NCI-H446 (cell line): ENCODE data around the gene TCF12.
A peak's percentile ranks its signal among the peaks of the same experiment; 100 is the strongest.

Source experiments
- DNase-seq, 2 experiments: peaks; one replicate each; lab custom pipeline; 2025; lab: John Stamatoyannopoulos, UW

The TCF12 gene

DNA sequence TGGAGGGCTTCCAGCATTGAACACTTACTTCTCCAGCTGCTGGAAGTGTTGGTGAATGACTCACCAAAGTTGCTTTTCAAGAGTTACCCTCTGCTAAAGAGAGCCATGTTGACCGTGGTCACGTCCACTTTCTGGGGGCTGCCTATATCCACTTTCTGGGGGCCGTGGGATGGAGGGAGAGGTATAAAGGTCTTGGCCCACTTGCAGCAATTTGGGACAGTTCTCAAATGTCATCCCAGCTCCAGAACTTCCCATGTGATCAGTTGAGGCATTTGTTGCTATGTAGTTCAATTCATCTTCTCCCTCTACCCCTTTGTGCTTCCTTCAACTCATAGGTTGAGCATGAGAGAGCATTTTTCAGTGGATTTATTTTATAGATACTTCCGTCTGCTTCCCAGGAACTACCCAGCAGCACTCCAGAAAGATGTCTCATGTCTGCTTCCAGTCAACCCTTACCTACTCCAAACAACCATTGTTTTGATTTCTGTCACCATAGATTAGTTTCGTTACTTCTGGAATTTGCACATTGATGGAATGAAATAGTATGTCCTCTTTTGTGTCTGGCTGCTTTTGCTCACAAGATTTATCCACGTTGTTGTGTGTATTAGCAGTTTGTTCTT lies 130.6 kb downstream of the TCF12 start:
- no peak for DNase-seq

DNA sequence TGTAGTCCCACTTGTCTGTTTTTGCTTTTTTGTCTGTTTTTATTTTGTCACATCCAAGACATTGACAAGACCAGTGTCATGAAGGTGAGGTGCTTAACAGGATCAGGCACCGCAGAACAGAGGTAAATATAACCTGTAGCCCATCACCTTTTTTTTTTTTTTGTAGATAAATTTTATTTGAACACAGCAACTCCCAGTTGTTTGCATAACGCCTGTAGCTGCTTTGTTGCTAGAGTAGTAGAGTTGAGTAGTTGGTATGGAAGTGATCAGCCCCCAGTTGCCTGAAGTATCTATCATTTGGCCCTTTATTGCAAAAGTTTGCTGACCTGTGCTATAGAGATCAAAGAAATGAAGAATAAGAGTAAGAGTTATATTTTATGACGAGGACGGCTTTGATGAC lies 135.0 kb downstream of the TCF12 start:
- DNase-seq = no peak

DNA sequence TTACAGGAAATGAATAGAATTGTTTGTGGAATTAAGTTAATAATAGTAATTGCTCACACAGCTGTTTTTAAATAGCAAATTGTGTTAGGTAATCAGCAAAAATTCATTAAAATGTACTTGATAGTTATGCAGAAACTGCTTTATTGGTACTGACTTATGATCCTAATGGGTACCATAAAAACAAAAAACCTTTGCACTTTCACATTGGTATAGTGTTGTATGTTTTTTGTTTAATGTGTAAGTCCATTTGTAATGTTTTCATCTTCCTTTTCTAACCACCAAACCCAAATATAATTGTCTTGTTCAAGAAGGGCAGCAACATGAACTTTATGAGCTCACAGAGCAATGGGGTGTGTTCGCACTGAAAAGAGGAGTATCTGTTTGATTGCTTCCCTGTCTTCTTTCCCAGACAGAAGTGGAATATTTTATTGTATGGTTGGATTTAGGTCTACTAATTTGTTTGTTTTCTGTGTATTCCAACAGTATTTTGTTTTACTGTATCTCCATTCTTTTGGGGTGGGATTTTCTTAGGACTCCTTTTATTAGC lies 135.8 kb downstream of the TCF12 start:
- DNase-seq = no peak

DNA sequence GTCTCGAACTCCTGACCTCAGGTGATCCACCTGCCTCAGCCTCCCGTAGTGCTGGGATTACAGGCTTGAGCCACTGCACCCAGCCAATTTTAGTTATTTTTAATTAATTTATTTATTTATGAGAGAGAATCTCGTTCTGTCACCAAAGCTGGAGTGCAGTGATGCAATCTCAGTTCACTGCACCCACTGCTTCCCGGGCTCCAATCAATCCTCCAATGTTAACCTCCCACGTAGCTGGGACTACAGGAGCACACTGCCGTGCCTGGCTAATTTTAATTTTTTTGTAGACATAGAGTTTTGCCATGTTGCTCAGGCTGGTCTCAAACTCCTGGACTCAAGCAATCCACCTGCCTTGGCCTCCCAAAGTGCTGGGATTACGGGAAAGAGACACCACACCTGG lies 137.9 kb downstream of the TCF12 start:
- DNase-seq = no peak

DNA sequence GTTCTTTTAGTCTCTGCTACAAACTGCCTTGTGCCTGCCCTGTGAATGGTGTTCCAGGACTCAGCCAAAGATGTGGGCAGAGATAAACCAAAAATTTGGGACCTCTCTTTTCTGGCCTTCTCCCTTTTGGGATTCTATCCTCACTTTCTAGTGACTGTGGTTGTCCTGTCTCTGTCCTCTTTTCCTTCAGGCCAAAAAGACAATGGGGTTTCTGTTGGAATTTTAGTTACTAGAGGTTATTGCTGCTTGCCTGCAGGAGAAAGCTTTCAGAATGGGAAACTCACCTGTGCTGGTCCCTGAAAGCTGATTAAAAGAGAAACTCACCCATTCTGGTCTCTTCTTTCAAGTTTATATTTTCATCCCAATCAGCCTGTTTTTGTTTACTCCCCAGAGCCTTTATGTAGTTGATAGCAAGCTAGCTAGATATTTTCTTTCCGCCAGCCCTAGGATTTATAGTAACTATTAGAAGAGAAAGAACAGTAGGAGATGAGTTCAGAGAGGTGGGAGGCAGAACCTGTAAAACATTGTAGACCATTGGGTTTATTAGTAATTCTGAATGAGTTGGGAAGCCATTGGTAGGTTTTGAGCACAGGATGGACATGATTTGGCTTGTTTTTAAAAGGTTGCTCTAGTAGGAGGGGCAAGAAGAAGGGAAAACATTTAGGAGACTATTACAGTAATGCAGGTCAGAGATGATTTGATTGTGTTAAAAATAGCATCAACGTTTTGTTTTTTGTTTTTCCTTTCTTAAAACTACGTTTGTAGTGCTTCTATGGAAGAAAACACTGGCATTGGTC lies 138.9 kb downstream of the TCF12 start:
- DNase-seq = no peak

DNA sequence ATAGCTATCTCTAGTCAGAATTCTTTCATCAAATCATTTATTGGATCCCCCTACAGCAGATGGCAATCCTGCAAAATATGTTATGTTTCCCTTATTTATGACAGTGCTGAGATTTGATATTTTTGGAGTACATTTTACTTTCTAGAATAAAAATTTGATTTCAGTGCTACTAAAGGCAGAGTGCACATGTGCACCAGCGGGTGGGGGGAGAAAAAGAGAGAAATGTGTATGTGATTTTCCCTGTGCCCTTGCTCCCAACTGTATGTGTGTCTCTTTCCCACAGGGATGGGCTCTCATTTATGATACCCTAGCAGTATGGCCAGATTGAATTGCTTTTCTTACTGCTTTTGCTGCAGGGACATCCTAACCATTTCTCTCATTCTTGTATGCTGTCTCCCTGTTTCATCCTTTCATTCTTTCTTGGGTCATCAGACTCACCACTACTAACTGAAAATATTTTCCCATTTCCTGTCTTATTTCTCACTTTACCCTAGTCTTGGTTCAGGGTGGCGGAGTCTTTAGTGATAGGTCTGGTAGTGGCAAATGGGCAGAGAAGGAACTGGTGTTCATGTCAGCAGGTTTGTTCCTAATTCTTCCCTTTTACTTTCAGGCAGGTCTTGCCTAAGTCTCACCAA lies 140.7 kb downstream of the TCF12 start:
- no peak for DNase-seq

DNA sequence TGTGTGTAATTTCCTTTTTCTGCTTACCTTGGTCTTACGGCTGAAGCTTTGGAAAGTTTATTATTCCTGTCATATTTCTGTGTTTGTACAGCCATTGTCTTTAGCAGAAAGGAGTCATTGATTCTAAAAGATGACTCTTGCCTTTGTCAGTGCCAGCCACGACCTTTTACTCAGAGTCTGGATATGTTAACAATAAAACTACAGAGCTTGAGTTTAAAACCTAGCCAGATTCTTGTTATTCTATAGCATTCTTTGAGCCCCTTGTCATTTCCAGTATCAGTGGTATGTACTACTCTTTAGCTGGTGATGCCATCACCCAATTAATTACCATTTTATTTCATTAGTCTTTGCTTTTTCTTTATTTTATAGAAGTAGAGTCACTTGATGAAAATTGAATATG lies 142.4 kb downstream of the TCF12 start:
- no peak for DNase-seq

DNA sequence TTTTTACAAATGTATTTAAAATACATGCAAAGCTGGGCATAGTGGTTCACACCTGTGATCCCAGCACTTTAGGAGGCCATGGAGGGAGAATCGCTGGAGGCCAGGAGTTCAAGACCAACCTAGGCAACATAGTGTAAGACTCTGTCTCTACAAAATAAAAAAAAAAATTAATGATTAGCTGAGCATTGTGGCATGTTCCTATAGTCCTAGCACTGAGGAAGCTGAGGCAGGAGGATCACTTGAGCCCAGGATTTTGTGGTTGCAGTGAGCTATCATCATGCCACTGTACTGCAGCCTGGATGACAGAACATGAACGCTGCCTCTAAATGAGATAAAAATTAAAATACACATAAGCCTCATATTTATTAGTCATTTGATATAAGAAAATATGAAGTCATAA lies 142.8 kb downstream of the TCF12 start:
- no peak for DNase-seq

DNA sequence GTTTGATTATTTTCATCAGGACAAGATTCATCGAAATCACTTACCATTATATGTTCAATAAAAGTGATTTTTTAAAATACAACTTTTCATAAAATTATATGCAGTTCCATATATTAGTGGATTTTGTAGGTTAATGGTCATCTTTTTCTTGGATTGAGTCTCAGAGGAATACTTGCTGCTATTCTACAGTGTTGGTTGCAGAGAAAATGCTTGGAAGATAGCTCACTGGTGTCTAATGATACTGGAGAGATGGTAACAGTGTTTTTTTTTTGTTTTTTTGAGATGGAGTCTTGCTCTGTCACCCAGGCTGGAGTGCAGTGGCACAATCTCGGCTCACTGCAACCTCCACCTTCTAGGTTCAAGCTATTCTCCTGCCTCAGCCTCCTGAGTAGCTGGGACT lies 143.3 kb downstream of the TCF12 start:
- DNase-seq = no peak

DNA sequence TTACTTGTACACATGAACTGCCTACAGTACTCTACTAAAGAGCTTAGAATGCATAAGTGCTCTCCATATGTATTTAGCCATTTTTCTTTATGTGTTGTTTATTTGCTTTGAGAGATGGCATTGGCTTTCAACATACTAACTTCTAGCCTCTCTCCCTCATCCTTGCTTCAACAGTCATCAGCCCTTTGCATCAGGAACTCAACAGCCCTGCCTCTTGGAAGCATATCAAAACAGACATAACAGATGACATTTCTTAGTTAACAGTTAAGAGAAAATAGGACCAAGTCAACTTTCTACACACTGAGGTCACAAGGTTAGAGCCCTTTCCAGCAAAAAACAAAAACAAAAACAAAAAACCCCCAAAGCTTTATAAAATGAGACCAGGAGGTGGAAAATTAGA lies 145.6 kb downstream of the TCF12 start:
- DNase-seq = no peak

DNA sequence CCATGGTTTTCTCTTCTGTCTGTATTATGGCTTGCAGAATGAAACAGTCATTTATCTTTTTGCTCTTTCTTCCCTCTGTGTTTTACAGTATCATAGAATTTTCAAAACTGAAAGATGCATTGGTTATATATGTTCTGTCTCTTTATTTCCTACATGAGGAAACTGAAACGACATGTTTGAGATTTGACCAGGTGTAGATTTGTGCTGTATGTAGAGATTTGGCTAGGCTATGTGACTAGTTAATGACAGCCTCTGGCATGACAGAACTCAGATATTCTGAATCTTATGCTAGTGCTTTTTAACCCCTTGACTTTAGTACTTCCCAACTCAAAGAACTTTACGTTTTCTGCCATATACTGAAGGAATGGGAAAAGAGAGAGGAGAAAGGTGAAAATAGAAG lies 151.0 kb downstream of the TCF12 start:
- no peak for DNase-seq

DNA sequence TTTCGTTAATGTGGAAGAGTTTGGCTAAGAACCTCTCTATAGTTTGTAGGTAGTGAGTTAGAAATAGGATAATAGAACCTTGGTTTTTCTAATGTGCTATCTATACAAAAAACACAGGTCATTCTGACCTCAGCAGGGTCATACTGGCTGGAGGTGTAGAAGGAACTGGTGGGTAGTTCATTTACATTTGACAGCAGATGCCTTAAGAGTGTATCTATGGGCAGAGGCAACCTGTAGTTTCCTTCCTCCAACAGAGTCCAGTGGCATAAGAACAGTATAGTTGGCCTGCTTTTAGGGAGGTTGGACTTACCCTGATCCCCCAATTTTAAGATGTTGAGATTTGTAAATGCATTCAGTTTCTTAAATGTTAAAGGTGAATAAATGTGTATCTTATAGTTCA lies 152.2 kb downstream of the TCF12 start:
- no peak for DNase-seq

DNA sequence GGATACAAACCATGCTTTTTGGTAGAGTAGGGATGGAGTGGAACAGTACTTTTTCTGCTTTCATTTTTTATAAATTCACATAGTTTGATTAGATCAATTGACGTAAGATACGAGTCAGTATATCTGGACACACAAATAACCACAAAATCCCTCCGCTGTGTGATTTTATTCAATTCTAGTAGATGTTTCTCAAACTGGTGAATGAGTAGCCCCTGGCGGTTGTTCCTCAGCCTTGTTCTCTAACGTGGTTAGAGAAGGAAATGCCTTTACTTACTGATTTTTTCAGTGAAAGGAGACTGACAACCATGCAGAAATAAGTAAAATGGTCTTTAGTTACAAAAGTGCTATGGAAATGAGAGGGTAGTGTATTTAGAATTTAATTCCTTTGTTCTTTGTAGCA lies 161.0 kb downstream of the TCF12 start:
- no peak for DNase-seq

DNA sequence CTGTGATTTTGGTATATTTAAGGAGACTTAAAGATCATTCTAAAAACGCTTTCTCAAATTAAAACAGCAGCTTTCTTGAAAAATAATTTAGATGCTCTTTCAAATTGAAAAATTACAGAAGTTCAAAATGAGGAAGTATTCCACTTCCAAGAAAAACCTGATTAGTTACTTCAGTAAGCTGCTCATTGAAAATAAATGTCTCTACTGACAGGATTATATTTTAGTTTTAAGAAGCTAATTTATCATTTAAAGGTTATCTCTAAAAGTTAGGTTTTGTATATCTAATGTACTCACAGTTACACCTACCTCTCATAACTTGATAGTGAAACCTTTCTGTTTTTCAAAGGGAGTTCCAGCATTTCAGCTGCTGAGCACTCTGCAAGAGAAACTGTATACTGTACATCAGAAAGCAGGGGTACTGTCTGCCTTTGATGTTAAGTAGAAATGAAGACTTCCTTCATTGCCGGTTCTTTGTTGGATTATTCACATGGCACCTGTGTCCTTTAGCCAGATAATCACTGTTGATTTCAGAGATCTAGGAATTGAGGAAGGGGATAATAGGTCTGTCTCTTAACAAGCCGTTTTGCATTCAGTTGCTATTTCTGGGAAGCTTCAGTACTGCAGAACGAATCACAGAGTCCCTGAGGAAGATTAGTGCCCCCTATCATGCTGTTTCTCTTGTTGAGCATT lies 161.6 kb downstream of the TCF12 start:
- DNase-seq = no peak

DNA sequence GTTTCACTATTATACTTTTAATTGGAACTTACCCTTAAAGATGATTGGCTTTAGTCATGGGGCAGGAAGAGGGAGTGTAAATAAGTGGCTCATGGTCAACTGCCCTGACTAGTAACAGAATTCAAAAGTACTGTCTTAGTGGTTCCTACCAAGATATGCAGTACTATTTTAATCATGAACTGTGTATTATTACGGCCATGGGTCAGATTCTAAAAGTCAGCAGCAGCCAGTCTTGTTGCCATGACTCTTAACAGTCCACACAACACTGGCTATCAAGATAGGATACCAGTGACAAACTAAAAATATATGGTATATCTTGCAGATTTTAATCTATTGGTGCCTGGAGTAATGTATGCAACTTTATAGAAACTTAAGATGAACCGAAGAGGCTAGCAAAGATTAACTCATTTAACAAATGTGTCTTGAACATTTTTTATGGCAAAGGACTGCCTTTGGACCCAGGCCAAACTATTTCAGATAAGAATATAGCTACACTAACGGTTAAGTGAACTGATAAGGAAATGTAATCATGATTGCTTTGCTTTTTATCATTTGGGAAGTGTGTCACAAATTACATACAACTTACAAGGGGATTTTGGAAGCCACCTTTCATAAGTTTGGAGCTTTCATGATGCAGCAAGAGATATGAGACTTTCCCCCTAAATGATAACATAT lies 163.7 kb downstream of the TCF12 start:
- no peak for DNase-seq

DNA sequence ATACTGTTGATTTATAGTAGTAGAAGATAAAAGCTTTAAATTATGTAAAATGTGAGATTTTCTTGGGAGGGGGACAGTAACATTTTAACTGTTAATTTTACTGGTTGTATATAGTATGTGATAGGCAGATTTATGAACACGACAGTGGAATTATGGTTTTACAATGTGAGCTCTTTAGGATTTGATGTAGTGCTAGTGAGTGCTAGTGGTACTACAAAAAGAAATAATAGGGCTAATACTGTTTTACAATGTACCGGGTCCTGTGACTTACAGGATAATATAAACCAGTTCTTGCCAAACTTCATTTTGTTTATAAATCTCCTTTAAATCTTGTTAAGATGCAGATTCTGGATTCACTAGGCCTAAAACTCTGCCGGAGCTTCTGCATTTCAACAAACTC lies 165.7 kb downstream of the TCF12 start:
- no peak for DNase-seq

DNA sequence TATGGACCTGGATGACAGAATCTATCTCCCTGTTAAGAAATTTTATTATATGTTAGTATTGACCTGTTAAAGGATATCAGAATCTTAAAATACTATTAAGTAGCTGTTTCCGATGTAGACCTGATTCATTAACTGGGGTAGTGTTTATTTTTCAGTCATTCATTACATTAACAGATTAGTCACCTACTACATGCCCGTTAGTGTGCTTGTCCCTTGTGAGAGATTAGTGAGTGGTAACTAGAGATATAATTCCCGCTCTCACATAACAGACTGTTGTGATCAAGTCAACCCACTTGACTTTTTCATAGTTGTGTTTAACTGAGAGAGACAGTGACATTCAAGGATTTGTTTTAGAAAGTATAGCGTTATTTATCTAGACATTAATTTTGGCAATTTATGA lies 166.8 kb downstream of the TCF12 start:
- DNase-seq = no peak

DNA sequence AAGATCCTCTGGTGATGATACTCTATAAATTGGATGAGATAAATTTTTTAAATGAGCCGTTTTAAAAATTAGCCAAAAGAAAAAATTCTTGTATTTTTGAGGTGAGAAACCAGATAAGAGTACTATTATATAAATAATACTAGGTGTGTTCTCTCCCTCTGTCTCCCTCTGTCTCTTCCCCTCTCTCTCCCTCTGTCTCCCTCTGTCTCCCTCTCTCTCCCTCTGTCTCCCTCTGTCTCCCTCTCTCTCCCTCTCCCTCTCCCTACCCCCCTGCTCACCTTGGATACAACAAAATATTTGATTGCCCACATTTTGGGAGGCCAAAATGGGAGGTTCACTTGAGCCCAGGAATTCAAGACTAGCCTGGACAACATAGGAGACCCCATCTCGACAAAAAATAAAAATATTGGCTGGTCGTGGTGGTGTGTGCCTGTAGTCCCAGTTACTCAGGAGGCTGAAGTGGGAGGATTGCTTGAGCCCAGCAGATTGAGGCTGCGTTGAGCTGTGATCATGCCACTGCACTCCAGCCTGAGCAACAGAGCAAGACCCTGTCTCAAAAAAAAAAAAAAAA lies 168.5 kb downstream of the TCF12 start:
- DNase-seq = no peak

DNA sequence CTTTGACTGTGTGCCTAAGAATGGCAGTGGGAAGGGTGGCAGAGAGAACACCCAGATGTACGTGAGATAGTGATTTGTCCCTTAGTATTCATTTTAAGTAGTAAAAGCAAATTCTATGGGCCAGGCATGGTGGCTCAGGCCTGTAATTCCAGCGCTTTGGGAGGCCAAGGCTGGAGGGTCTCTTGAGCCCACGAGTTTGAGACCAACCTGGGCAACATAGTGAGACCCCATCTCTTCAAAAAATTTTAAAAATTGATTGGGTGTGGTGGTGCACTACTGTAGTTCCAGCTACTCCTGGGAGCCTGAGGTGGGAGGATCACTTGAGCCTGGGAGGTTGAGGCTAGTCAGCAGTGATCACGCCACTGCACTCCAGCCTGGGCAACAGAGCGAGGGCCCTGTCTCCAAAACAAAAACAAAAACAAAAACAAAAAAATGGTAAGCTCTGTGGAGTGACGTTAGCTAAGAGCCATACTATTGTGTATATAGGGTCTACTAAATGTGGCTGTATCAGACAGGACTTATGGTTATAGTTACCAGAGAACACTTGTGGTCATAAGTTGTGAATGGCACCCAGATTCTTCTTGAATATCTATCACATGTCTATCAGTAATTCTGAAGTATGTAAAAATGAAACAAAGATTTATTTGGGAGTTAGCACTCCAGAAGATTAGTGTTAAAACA lies 171.5 kb downstream of the TCF12 start:
- no peak for DNase-seq

DNA sequence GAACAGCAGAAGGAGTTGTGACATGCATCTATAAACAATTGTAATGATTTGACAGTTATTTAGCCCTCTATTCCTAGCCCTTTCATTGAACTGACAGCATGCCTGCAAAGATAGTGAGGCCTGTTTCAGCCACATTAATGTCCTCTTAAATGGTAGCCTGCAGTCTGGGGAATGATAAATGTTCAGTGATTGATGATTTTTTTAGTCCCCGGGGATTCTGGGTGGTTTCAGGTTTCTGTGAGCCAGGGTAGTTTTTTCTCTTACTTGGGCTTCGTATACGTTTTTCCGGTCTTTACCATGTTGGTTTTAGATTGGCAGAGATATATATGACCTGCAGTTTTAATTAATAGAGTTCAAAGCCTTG lies 172.0 kb downstream of the TCF12 start:
- peak in 1 of 2 experiments; percentile 23 for DNase-seq

DNA sequence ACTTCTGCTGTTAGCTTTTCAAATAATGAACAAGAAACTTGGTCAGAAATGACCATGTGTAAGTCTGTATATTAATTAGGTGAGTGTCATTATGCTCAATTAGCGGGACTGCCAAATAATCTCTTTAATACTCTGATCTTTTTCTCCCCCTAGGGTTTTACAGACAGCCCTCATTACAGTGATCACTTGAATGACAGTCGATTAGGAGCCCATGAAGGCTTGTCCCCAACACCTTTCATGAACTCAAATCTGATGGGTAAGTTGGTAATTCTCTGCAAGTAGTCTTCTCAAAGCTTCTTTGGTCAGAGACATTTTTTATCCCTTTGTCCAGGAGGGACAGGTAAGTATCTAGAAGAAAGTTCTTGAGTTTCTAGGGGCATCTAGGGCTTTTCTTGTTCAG lies 173.2 kb downstream of the TCF12 start:
- DNase-seq = no peak
